Epithelial cell of prostate (primary cell): Measurements from ENCODE around the gene TRAM2.

Experiments used
- DNase-seq: peaks from one replicate; pipeline ENCODE4 v3.0.0-alpha.2; 2011; ENCODE audit warnings: low read depth, low spot score
- H3K27ac ChIP-seq: fragments of 450-650 bp; 2 replicates; pipeline ENCODE4 v1.5.1; 2017; ENCODE audit warnings: mild to moderate bottlenecking

TRAM2 gene

DNA sequence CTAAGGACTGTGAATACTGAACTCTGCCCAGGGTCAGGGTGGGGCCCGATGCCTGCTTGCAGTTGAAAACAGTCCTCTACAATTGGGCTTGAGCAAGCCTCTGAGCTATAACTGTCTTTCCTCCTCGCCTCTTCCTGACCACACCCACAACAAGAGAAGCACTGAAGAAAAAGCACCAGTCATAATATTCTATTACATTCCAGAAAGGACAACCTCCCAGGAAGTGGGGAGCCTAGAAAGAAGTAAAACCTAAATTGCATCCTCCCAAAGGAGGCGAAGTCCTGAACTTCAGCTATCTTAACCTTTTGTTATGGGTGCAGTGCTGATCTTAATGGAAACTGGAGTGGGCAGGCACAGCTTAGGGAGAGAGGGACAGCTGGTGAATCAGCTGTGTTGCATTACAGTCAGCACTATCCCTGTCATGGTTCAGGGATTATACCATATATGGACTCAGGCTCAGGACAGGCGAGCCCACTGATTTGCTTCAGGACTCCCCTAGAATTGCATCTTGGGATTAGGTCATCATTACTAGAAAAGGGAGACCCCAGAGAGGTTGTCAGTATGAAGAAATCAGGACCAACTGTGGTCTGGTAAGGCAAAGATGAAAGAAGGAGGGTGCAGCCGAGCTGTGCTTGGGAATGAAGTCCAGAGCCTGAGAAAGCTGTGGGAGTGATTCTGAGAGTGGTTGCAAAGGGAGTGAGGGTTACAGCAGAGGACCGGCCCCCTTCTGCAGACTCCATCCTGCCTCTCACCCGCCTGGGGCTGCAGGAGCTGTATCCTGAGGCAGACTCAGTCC, 18.3 kb upstream of the TRAM2 start:
- H3K27ac ChIP-seq = peak overlapping the region; percentile 7
- no peak for DNase-seq

- no peak overlapping the region for H3K27ac ChIP-seq
- no peak for DNase-seq
Measured at GRCh38 chr6:52594221-52594620, 17.4 kb upstream of the TRAM2 start.

- no peak for DNase-seq
- H3K27ac ChIP-seq = no peak overlapping the region
Measured at GRCh38 chr6:52591832-52592231, 15.0 kb upstream of the TRAM2 start.

DNA sequence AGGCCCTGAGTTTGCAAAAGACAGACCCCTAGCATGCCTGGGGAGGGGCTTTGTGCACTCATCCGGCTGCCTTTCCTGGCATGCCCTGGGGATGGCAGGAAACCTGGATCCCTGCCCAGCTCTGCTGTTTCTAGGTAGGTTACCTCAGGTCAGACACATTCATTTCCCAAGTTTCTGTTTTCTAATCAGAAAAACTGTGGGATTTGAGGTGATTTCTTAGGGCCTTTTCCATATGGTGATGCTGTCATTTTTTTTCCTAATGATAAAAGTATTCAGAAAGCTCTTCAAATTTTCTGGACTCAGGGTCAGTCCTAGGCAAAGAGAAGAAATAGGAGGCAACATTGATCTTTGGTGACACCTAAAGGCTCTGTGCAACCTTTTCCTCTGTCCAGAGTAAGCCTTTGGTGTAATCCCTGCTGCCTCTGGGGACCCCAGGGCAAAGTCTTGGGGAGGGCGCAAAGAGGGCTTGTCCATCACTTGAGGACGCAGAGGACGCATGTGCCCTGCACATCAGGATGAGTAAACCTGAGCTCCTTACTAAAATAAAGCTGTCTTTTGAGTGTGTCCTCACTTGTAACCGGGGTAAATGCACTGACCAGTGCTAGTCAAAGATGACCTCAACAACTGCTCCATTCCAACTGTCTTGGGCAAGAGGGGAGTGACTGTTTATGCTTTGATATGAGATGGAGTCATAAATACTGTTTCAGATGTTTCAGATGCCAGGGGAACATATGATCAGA, 13.5 kb upstream of the TRAM2 start:
- no peak overlapping the region for H3K27ac ChIP-seq
- no peak for DNase-seq

- H3K27ac ChIP-seq = no peak overlapping the region
- no peak for DNase-seq
Measured at GRCh38 chr6:52588710-52589091, 11.8 kb upstream of the TRAM2 start.

GRCh38 chr6:52588087-52588709, 11.3 kb upstream of the TRAM2 start:
- DNase-seq = no peak
- no peak overlapping the region for H3K27ac ChIP-seq

- H3K27ac ChIP-seq = no peak overlapping the region
- DNase-seq = no peak
Measured at GRCh38 chr6:52587001-52587400, 10.1 kb upstream of the TRAM2 start.

DNA sequence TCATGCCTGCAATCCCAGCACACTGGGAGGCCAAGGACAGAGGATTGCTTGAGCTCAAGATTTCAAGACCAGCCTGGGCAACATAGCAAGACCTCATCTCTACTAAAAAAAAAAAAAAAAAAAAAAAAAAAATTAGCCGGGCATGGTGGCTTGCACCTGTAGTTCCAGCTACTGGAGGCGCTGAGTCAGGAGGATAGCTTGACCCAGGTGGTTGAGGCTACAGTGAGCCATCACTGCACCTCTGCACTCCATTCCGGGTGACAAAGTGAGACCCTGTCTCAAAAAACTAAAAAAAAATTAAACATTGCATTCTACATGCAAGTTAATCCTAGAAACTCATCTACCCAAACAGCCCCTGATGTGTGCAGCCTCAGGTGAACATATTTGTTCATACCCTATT, 7.3 kb upstream of the TRAM2 start:
- H3K27ac ChIP-seq = no peak overlapping the region
- no peak for DNase-seq

GRCh38 chr6:52582996-52583395, 6.1 kb upstream of the TRAM2 start:
- no peak overlapping the region for H3K27ac ChIP-seq
- DNase-seq = no peak

DNA sequence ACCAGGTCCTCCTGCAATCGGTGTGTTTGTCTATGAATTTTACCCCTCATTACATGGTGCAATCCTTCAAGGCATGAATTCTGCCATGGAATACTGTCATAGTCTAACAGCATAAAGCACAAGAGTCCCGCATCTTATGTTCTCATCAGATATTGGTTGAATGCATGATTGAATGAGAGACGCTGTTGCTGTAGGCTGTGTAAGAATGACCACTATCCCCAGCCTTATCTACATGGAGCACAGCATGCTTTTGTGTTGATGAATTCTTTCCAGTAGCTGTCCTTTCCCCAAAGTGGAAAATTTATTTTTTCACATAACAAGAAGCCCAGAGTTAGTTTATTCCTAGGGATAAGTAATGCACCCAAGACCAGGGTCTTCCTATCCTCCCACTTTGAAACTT, 5.6 kb upstream of the TRAM2 start:
- DNase-seq = no peak
- no peak overlapping the region for H3K27ac ChIP-seq

DNA sequence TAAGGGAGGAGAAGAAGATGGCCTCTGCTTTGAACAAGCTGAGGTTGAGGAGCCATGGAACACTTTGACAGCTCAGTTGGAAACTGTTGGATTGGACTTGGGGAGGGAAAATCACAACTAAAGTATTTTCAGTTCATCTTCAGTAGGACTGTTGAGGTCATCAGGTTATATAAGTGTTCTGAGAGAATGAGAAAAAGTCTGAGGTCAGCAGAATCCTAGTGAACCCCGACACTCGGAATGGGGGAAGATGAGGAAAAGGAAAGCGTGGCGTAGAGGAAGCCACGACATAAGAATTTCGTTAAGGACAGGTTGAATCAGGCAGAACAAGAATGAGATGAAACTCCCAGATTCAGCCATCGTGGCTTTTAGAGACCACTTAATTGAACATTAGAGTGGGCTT, 4.0 kb upstream of the TRAM2 start:
- no peak for DNase-seq
- H3K27ac ChIP-seq = no peak overlapping the region

GRCh38 chr6:52579006-52579660, 2.3 kb upstream of the TRAM2 start:
- no peak for DNase-seq
- H3K27ac ChIP-seq = no peak overlapping the region

- peak overlapping the region; percentile 80 for H3K27ac ChIP-seq
- no peak for DNase-seq
Measured at GRCh38 chr6:52577778-52578463, 1.1 kb upstream of the TRAM2 start.

DNA sequence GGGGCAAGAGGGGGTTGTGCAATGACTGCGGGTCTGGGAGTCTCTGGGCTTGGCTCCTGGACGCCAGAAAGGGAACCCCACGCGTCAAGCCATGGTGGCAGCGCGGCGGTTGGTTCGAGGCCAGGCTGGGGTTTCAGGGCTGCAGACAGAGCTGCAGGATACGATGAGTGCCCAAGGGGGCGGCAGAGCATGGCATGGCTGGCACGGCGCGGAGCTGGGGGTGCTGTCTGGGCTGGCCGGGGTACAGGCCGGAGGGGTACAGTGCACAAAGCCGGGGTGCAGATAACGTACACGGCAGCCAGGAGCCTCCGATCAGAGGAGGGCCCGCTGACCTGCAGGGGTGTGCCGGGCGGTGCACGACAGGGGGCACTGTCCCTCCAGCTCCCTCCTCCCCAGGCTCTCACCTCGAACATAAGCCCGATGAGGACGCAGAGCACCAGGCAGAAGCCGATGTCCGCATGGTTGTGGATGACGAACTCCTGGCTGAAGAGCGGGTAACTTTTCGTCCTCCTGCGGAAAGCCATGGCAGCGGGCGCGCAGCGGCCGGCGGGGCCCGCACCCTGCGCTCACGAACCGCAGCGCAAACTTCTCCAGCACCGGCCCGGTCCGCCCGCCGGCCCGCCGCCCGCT, 353 bp downstream of the TRAM2 start:
- DNase-seq = no peak

DNA sequence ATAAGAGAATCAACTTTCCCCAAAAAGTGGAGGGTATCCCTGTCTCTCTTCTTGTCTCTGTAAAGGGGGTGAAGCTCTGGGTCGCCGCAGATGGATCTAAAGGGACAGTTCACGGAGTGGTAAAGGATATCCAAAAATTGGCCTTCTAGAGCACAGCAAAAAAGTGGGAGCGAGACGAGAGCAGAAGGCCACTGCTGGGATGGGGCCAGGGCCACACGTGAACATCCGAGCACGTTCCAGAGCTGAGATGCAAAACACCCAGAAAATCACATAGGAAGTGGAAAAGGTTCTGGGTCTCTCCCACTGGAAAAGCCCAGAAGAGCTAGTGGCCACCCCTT, 837 bp downstream of the TRAM2 start:
- H3K27ac ChIP-seq = no peak overlapping the region

More for the DNA sequence above, 353 bp downstream of the TRAM2 start:
- H3K27ac ChIP-seq = peak overlapping the region; percentile 80

DNA sequence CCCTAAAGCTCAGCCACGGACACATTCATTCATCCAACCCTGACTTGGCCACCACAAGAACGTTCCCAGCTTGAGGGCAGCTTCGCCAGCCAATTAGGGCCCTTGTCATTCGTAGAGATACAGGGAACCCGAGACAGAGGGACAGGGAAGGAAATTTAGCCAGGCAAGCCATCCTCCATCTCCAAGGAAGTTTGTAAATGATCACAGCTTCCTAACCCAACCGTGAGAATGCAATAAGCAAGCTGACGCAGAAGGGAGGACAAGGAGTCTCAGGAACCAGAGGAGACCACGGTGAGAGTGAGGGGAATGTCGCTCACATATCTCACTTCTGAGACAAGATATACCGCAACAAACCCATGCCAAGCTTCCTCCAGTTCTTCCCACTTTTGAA, 1.4 kb downstream of the TRAM2 start:
- no peak for DNase-seq
- no peak overlapping the region for H3K27ac ChIP-seq

More for the DNA sequence above, 837 bp downstream of the TRAM2 start:
- no peak for DNase-seq

DNA sequence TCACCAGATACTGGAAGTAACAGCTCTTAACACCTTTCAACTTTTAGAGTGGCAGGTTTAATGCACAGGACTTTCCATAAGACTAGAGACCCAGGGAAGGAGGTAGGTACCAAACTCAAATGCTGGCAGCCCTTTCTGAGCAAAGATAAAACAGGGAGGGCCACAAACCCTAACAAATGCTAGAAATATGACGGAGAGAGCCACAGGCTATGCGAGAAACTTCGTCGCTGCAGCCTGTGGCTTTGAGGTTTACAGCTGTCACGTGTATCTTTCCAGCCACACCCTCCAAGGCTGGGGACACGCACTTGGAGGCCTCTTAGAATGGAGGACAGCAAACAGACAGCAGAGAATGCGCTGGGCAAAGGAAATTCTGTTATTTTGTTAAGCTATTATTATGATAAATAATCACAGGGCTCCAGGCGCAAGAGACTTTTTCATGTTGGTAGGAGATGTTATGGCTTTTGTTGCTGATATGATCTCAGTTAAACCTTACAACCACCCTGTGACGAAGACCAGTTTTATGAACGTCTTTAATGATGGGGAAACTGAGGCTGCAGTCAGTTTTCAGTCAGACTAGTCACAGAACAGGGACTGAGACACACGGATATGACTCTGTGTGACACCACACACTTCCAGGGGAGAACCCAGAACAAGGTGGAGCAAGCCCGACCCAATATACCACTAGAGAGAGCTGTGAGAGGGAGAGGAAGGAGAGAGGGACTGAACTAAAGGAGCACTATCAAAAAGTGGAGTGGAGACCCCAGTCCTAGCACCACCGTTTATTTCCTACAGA, 2.0 kb downstream of the TRAM2 start:
- DNase-seq = no peak
- H3K27ac ChIP-seq = no peak overlapping the region

DNA sequence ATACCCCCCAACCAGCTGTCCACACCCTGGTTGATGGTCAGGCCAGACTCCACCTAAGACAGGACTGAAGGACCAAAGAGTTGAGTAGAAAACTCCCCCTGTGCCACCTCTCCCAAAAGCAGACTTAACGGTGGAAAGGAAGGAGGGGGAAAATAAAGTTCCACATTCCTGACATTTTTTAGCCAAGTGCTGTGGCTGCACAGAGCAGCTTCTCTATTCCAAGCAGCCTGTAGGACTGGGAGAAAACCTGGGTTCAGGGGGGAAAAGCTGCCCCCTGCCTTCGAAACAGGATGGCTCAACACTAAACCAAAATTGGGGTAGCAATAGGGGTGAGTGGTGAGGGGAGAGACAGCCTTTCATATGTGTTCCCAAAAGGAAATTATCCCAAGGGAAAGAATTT, 3.6 kb downstream of the TRAM2 start:
- no peak overlapping the region for H3K27ac ChIP-seq
- no peak for DNase-seq

- no peak overlapping the region for H3K27ac ChIP-seq
- no peak for DNase-seq
Measured at GRCh38 chr6:52572536-52572935, 4.3 kb downstream of the TRAM2 start.
